ENCODE data around the gene CBFA2T3. TPM values are rescaled to one million over a fixed set of nuclear protein-coding genes. Genes with fewer than 3 reads are reported as not detected.
A peak's percentile ranks its signal among the peaks of the same experiment; 100 is the strongest.

Gene CBFA2T3
- total RNA-seq, 8 experiments from 2014 or later: 0.41 to 3.4 (median 1.2) TPM

GRCh38 chr16:88855176-88855575, 121.8 kb downstream of the CBFA2T3 start:
- Histone ChIP-seq H3K27ac (no peak overlapping the region), H3K4me1 (replicated peaks in 1 of 2) (peaks cover 11 to 29% of the 10 kb centered on the region in 2 donors), H3K4me3 (no peak overlapping the region)
- in situ Hi-C loops (cut with MboI; ENCODE audit: low pct_unique_long_range_greater_than_20kb in 2 of 9, low sequenced_read_pairs in 9 of 9, unreplicated experiment in 9 of 9): loop anchor here in 1 of 9 experiments (10.0 kb wide), 1 partner anchor 60 kb away; no protein-coding TSS in a partner anchor
- WGBS, 10 experiments: 33 to 100% (median 85%) methylated on average over 2 to 6 of the region's 8 CpGs; no CpG with 5 or more reads in 2 of the 10 experiments
- ATAC-seq (replicated peaks in 6 of 8): no peak

GRCh38 chr16:88854306-88855111, 122.5 kb downstream of the CBFA2T3 start:
- H3K27ac ChIP-seq: no peak overlapping the region
- WGBS, 10 experiments: 0 to 100% (median 86%) methylated on average over 1 to 10 of the region's 20 CpGs; no CpG with 5 or more reads in 4 of the 10 experiments
- no peak for ATAC-seq (replicated peaks in 6 of 8)
- no peak overlapping the region for H3K4me3 ChIP-seq
- in situ Hi-C loops (cut with MboI; ENCODE audit: low pct_unique_long_range_greater_than_20kb in 2 of 9, low sequenced_read_pairs in 9 of 9, unreplicated experiment in 9 of 9): loop anchor here in 1 of 9 experiments (10.0 kb wide), 1 partner anchor 60 kb away; no protein-coding TSS in a partner anchor
- peaks cover 11 to 29% of the 10 kb centered on the region in 2 donors for H3K4me1 ChIP-seq (replicated peaks in 1 of 2)

GRCh38 chr16:88853325-88853941, 123.6 kb downstream of the CBFA2T3 start:
- in situ Hi-C loops (cut with MboI; ENCODE audit: low pct_unique_long_range_greater_than_20kb in 2 of 9, low sequenced_read_pairs in 9 of 9, unreplicated experiment in 9 of 9): loop anchor here in 1 of 9 experiments (10.0 kb wide), 1 partner anchor 61 kb away; no protein-coding TSS in a partner anchor

GRCh38 chr16:88851616-88852015, 125.4 kb downstream of the CBFA2T3 start:
- Histone ChIP-seq H3K4me3 (no peak overlapping the region), H3K27ac (no peak overlapping the region), H3K4me1 (replicated peaks in 1 of 2) (peaks cover 5 to 29% of the 10 kb centered on the region in 2 donors)
- in situ Hi-C loops (cut with MboI; ENCODE audit: low pct_unique_long_range_greater_than_20kb in 2 of 9, low sequenced_read_pairs in 9 of 9, unreplicated experiment in 9 of 9): loop anchor here in 1 of 9 experiments (10.0 kb wide), 1 partner anchor 63 kb away; no protein-coding TSS in a partner anchor
- 86 to 100% (median 100%) methylated on average over 1 to 9 of the region's 19 CpGs; no CpG with 5 or more reads in 5 of the 10 experiments for WGBS, 10 experiments
- no peak for ATAC-seq (replicated peaks in 6 of 8)

More at GRCh38 chr16:88853325-88853941, 123.6 kb downstream of the CBFA2T3 start:
- H3K27ac ChIP-seq: peak overlapping the region in 1 of 2 donors; percentile 49
- H3K4me3 ChIP-seq: no peak overlapping the region
- ATAC-seq (replicated peaks in 6 of 8): peak in 1 of 8 experiments; percentile 14
- WGBS, 10 experiments: 63 to 100% (median 83%) methylated on average over 1 to 12 of the region's 17 CpGs; no CpG with 5 or more reads in 5 of the 10 experiments
- peaks cover 11 to 29% of the 10 kb centered on the region in 2 donors for H3K4me1 ChIP-seq (replicated peaks in 1 of 2)

GRCh38 chr16:88850531-88851199, 126.3 kb downstream of the CBFA2T3 start:
- no peak overlapping the region for H3K27ac ChIP-seq
- in situ Hi-C loops (cut with MboI; ENCODE audit: low pct_unique_long_range_greater_than_20kb in 2 of 9, low sequenced_read_pairs in 9 of 9, unreplicated experiment in 9 of 9): loop anchor here in 1 of 9 experiments (10.0 kb wide), 1 partner anchor 64 kb away; no protein-coding TSS in a partner anchor
- ATAC-seq (replicated peaks in 6 of 8): no peak
- H3K4me3 ChIP-seq: no peak overlapping the region
- H3K4me1 ChIP-seq (replicated peaks in 1 of 2): peaks cover 1 to 23% of the 10 kb centered on the region in 2 donors
- 20 to 100% (median 93%) methylated on average over 1 to 3 of the region's 33 CpGs; no CpG with 5 or more reads in 5 of the 10 experiments for WGBS, 10 experiments

- in situ Hi-C loops (cut with MboI; ENCODE audit: low pct_unique_long_range_greater_than_20kb in 2 of 9, low sequenced_read_pairs in 9 of 9, unreplicated experiment in 9 of 9): no loop called here
- Histone ChIP-seq H3K4me3 (no peak overlapping the region), H3K27ac (no peak overlapping the region), H3K4me1 (replicated peaks in 1 of 2) (peaks cover 6 to 10% of the 10 kb centered on the region in 2 donors)
- WGBS, 10 experiments: 60 to 100% (median 81%) methylated on average over 1 to 3 of the region's 21 CpGs; no CpG with 5 or more reads in 6 of the 10 experiments
- ATAC-seq (replicated peaks in 6 of 8): no peak
Observed at GRCh38 chr16:88848557-88848956, 128.4 kb downstream of the CBFA2T3 start.

- peaks cover under 1 to 6% of the 10 kb centered on the region in 2 donors for H3K4me1 ChIP-seq (replicated peaks in 1 of 2)
- ATAC-seq (replicated peaks in 6 of 8): no peak
- in situ Hi-C loops (cut with MboI; ENCODE audit: low pct_unique_long_range_greater_than_20kb in 2 of 9, low sequenced_read_pairs in 9 of 9, unreplicated experiment in 9 of 9): no loop called here
- H3K4me3 ChIP-seq: no peak overlapping the region
- H3K27ac ChIP-seq: no peak overlapping the region
- 89 to 100% (median 95%) methylated on average over 1 to 7 of the region's 18 CpGs; no CpG with 5 or more reads in 4 of the 10 experiments for WGBS, 10 experiments
Observed at GRCh38 chr16:88847654-88848053, 129.4 kb downstream of the CBFA2T3 start.

- in situ Hi-C loops (cut with MboI; ENCODE audit: low pct_unique_long_range_greater_than_20kb in 2 of 9, low sequenced_read_pairs in 9 of 9, unreplicated experiment in 9 of 9): no loop called here
- peak in 2 of 8 experiments; percentile 14 to 50 for ATAC-seq (replicated peaks in 6 of 8)
- Histone ChIP-seq H3K27ac (no peak overlapping the region), H3K4me1 (replicated peaks in 1 of 2) (peaks cover 0 to 6% of the 10 kb centered on the region in 2 donors), H3K4me3 (no peak overlapping the region)
- WGBS, 10 experiments: 80 to 100% (median 97%) methylated on average over 1 to 5 of the region's 9 CpGs; no CpG with 5 or more reads in 4 of the 10 experiments
Observed at GRCh38 chr16:88846088-88846487, 130.9 kb downstream of the CBFA2T3 start.

- in situ Hi-C loops (cut with MboI; ENCODE audit: low pct_unique_long_range_greater_than_20kb in 2 of 9, low sequenced_read_pairs in 9 of 9, unreplicated experiment in 9 of 9): no loop called here
- peak in 7 of 8 experiments; percentile 29 to 96 (median 56) for ATAC-seq (replicated peaks in 6 of 8)
- peak overlapping the region in 1 of 2 donors; percentile 14 for H3K27ac ChIP-seq
- no peak overlapping the region for H3K4me3 ChIP-seq
- H3K4me1 ChIP-seq (replicated peaks in 1 of 2): peaks cover 0 to 6% of the 10 kb centered on the region in 2 donors
- 0 to 100% (median 33%) methylated on average over 1 to 6 of the region's 11 CpGs; no CpG with 5 or more reads in 2 of the 10 experiments for WGBS, 10 experiments
Observed at GRCh38 chr16:88844419-88845036, 132.5 kb downstream of the CBFA2T3 start.

GRCh38 chr16:88843256-88843655, 133.8 kb downstream of the CBFA2T3 start:
- in situ Hi-C loops (cut with MboI; ENCODE audit: low pct_unique_long_range_greater_than_20kb in 2 of 9, low sequenced_read_pairs in 9 of 9, unreplicated experiment in 9 of 9): no loop called here
- whole genome bisulfite sequencing, 10 experiments: 73 to 100% (median 100%) methylated on average over 1 to 6 of the region's 20 CpGs; no CpG with 5 or more reads in 5 of the 10 experiments
- peaks cover 0 to 6% of the 10 kb centered on the region in 2 donors for H3K4me1 ChIP-seq (replicated peaks in 1 of 2)
- no peak for ATAC-seq (replicated peaks in 6 of 8)
- no peak overlapping the region for H3K4me3 ChIP-seq
- H3K27ac ChIP-seq: no peak overlapping the region

- 80 to 100% (median 95%) methylated on average over 1 to 6 of the region's 25 CpGs; no CpG with 5 or more reads in 4 of the 10 experiments for WGBS, 10 experiments
- no peak for ATAC-seq (replicated peaks in 6 of 8)
- no peak overlapping the region for H3K27ac ChIP-seq
- H3K4me1 ChIP-seq (replicated peaks in 1 of 2): peaks cover 0 to 6% of the 10 kb centered on the region in 2 donors
- no peak overlapping the region for H3K4me3 ChIP-seq
- in situ Hi-C loops (cut with MboI; ENCODE audit: low pct_unique_long_range_greater_than_20kb in 2 of 9, low sequenced_read_pairs in 9 of 9, unreplicated experiment in 9 of 9): no loop called here
Observed at GRCh38 chr16:88842806-88843205, 134.2 kb downstream of the CBFA2T3 start.

GRCh38 chr16:88842308-88842756, 134.7 kb downstream of the CBFA2T3 start:
- WGBS, 10 experiments: 75 to 100% (median 92%) methylated on average over 1 to 8 of the region's 15 CpGs; no CpG with 5 or more reads in 5 of the 10 experiments
- peaks cover 0 to 6% of the 10 kb centered on the region in 2 donors for H3K4me1 ChIP-seq (replicated peaks in 1 of 2)
- no peak overlapping the region for H3K27ac ChIP-seq
- no peak for ATAC-seq (replicated peaks in 6 of 8)
- in situ Hi-C loops (cut with MboI; ENCODE audit: low pct_unique_long_range_greater_than_20kb in 2 of 9, low sequenced_read_pairs in 9 of 9, unreplicated experiment in 9 of 9): no loop called here
- no peak overlapping the region for H3K4me3 ChIP-seq

Data from motor neuron (in vitro differentiated cells).